Activated CD8-positive, alpha-beta T cell treated with anti-CD3 and anti-CD28 coated beads for 36 hours (primary cell): ENCODE measurements around the gene NLRC4. TPM values are rescaled to one million over a fixed set of nuclear protein-coding genes. Genes with fewer than 3 reads are reported as not detected.

ENCODE experiments used
- ATAC-seq: fragments of 200-7000 bp; cut with Tn5 transposase; one replicate; pipeline ENCODE4 v1.10.0; 2021; ENCODE audit warnings: mild to moderate bottlenecking, moderate library complexity
- CTCF ChIA-PET: fragments of 350-600 bp; sonication (Branson Sonifier 250); formaldehyde crosslinking; loops from one replicate; lab custom pipeline; 2021; ENCODE audit warnings: antibody characterized with exemption; lab: Charles Lee
- POLR2A ChIA-PET: fragments of 350-600 bp; sonication (Branson Sonifier 250); formaldehyde crosslinking; loops from one replicate; lab custom pipeline; 2021; ENCODE audit warnings: antibody characterized with exemption; lab: Charles Lee
- DNase-seq: peaks from one replicate; pipeline ENCODE4 v3.0.0-alpha.2; 2020
- H3K27ac Mint-ChIP-seq: one replicate; pipeline ENCODE4 v1.8.0; 2021; ENCODE audit warnings: mild to moderate bottlenecking, mixed read lengths
- H3K27me3 Mint-ChIP-seq: one replicate; pipeline ENCODE4 v1.8.0; 2021; ENCODE audit warnings: mixed read lengths
- H3K36me3 Mint-ChIP-seq: one replicate; pipeline ENCODE4 v1.8.0; 2021; ENCODE audit warnings: low read depth, mixed read lengths
- H3K4me1 Mint-ChIP-seq: one replicate; pipeline ENCODE4 v1.8.0; 2021; ENCODE audit warnings: low read depth, mixed read lengths
- H3K4me3 Mint-ChIP-seq: one replicate; pipeline ENCODE4 v1.8.0; 2021; ENCODE audit warnings: mild to moderate bottlenecking, moderate library complexity, mixed read lengths
- H3K9me3 Mint-ChIP-seq: one replicate; pipeline ENCODE4 v1.8.0; 2021; ENCODE audit warnings: mixed read lengths
- intact Hi-C: fragments of 100-400 bp; cut with micrococcal nuclease; formaldehyde crosslinking; loops from one replicate; pipeline ENCODE4 v1.10.0; 2022
- total RNA-seq, 2 experiments: library from RNA; stranded (reverse); gene quantifications; one replicate each; pipeline ENCODE4 v1.2.3, GENCODE V29; 2021
- TF ChIP-seq, protein P1 (sequence below): fragments of 200-600 bp; IDR thresholded peaks from one replicate; pipeline ENCODE4 v1.8.0; 2022; ENCODE audit warnings: antibody characterized with exemption, mild to moderate bottlenecking

Gene NLRC4
- total RNA-seq, 2 experiments from 2014 or later, result not detected

DNA sequence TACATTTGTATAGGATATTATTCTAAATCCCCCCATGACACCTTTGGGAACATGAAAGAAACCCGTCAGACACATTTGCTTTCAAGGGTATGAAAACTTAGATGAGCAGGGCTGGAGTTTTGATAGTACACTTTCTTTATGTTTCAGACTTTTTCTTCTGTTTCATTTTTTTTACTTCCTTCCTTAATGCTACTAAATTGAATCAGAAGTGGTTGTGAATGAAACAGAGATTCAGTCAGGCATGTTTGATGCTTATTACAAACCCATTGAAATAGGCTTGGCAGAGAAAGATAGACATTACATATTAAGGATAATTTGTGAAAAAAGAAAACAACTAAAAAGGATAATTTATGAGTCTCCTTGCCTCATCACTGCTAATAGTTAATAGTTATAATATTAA lies 72.3 kb downstream of the NLRC4 start:
- Mint-ChIP-seq H3K4me3 (no peak overlapping the region), H3K9me3 (no peaks in the 10 kb centered on the region), H3K36me3 (peaks cover 16% of the 10 kb centered on the region), H3K27me3 (no peaks in the 10 kb centered on the region), H3K27ac (peak overlapping the region; percentile 57), H3K4me1 (peaks cover 24% of the 10 kb centered on the region)
- DNase-seq, result no peak
- intact Hi-C loops, result no loop called here
- ATAC-seq, result no peak
- POLR2A ChIA-PET, result no interaction called here
- CTCF ChIA-PET, result no interaction called here
- TF ChIP-seq, protein P1, sequence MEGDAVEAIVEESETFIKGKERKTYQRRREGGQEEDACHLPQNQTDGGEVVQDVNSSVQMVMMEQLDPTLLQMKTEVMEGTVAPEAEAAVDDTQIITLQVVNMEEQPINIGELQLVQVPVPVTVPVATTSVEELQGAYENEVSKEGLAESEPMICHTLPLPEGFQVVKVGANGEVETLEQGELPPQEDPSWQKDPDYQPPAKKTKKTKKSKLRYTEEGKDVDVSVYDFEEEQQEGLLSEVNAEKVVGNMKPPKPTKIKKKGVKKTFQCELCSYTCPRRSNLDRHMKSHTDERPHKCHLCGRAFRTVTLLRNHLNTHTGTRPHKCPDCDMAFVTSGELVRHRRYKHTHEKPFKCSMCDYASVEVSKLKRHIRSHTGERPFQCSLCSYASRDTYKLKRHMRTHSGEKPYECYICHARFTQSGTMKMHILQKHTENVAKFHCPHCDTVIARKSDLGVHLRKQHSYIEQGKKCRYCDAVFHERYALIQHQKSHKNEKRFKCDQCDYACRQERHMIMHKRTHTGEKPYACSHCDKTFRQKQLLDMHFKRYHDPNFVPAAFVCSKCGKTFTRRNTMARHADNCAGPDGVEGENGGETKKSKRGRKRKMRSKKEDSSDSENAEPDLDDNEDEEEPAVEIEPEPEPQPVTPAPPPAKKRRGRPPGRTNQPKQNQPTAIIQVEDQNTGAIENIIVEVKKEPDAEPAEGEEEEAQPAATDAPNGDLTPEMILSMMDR, result no peak

DNA sequence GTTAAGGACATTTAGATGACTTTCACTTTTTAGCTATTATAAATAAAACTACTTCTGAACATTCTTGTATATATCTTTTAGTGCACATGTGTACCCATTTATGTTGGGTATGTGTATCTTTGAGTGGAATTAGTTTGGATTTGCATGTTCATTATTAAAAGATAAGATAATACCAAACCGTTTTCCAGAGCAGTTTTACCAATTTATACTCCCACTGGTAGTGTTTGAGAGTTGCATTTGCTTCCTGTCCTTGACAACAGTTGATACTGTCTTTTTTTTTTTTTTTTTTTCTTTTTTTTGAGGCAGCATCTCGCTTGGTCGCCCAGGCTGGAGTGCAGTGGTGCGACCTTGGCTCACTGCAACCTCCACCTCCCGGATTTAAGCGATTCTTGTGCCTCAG lies 75.7 kb downstream of the NLRC4 start:
- TF ChIP-seq, protein P1, result no peak
- peak overlapping the region; percentile 30 for H3K27ac Mint-ChIP-seq
- no peak overlapping the region for H3K4me3 Mint-ChIP-seq
- no peaks in the 10 kb centered on the region for H3K27me3 Mint-ChIP-seq
- H3K4me1 Mint-ChIP-seq, result peaks cover 24% of the 10 kb centered on the region
- no peaks in the 10 kb centered on the region for H3K9me3 Mint-ChIP-seq
- ChIA-PET POLR2A (no interaction called here), CTCF (no interaction called here)
- intact Hi-C loops, result no loop called here
- peaks cover 24% of the 10 kb centered on the region for H3K36me3 Mint-ChIP-seq
- ATAC-seq, result no peak
- no peak for DNase-seq

DNA sequence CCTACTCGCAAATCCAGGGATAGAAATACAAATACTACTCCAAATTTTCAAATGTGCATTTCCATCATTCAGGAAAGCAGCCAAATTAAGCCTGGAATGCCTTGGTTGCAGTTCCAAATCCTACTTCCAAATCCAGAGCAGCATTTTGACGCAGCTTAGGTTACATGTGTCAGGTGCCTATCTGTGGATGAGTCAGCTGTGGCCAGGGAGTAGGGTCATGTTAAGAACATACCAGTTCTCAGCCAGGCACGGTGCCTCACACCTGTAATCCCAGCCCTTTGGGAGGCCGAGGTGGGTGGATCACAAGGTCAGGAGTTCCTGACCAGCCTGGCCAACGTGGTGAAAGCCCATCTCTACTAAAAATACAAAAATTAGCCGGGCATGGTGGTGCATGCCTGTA lies 82.0 kb downstream of the NLRC4 start:
- ATAC-seq (no peak), DNase-seq (no peak)
- peaks cover 11% of the 10 kb centered on the region for H3K36me3 Mint-ChIP-seq
- POLR2A ChIA-PET, result no interaction called here
- H3K9me3 Mint-ChIP-seq, result no peaks in the 10 kb centered on the region
- H3K27me3 Mint-ChIP-seq, result no peaks in the 10 kb centered on the region
- intact Hi-C loops, result no loop called here
- TF ChIP-seq, protein P1, result no peak
- H3K4me1 Mint-ChIP-seq, result peaks cover under 1% of the 10 kb centered on the region
- no peak overlapping the region for H3K27ac Mint-ChIP-seq
- CTCF ChIA-PET, result no interaction called here
- no peak overlapping the region for H3K4me3 Mint-ChIP-seq

Other genes starting within 250 kb of the NLRC4 start
- gene DPY30, start 225.1 kb downstream of the NLRC4 start, total RNA-seq, result 10 to 100 TPM; 68.5 to 68.8 TPM
- gene SPAST, start 201.3 kb downstream of the NLRC4 start, total RNA-seq, result 10 to 100 TPM; 13.5 to 14.1 TPM
- gene SLC30A6, start 99.0 kb downstream of the NLRC4 start, total RNA-seq, result 10 to 100 TPM; 18.5 to 19.7 TPM
- gene YIPF4, start 13.0 kb upstream of the NLRC4 start, total RNA-seq, result 10 to 100 TPM; 32.1 to 40.5 TPM
- gene BIRC6, start 92.1 kb upstream of the NLRC4 start, total RNA-seq, result 10 to 100 TPM; 68.8 to 69.6 TPM